Activated gamma-delta T cell treated with anti-CD3 and anti-CD28 coated beads, Interleukin-2, amount 50 U/mL, for 16 hours (primary cell): ENCODE data around the gene CD81.
A peak's percentile ranks its signal among the peaks of the same experiment; 100 is the strongest.
"Not testable (repeated sequence)": the region's sequence is repeated elsewhere in the genome, so short reads cannot be mapped to it uniquely, and the experiment has no call there.

Experiments used
- DNase-seq: peaks from one replicate; pipeline ENCODE4 v3.0.0-alpha.2; 2020; ENCODE audit warnings: low read depth

Gene CD81

DNA sequence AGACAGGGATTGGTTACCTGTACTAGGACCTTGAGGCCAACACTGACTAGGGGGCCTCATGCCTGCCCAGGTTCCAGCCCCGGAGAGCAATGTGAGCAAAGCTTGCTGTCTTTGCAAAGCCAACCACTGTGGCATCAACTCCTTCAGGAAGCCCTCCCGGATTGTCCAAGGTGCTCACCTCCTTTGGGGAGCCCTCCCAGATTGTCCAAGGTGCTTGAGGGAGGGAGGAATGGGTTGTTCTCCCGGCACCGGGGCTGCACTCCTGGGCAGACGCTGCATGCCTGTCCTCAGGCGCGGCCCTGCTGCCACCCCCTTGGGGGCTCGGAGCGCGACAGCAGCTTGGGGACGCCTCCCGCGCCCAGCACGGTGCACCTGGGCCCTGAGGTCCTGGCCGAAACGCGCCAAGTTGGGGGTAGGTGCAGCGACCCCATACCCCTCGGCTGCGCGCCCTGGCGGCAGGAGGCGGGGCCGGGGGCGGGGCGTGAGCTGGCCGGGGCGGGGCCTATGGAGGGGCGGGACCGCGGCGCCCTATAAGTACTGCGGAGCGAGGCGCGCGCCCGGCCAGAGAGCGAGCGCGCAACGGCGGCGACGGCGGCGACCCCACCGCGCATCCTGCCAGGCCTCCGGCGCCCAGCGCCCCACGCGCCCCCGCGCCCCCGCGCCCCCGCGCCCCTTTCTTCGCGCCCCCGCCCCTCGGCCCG, at the start of gene CD81:
TSS of gene CD81 (plus strand) at position 560 of the 701 bp plus-strand sequence. CDS start 240 bp downstream, outside the sequence.
- peak; percentile 55 for DNase-seq

- DNase-seq = no peak
These were observed 49.1 kb upstream of the CD81 start for GRCh38 chr11:2328021-2328420.

GRCh38 chr11:2328656-2329354, 48.3 kb upstream of the CD81 start:
- DNase-seq = no peak

DNA sequence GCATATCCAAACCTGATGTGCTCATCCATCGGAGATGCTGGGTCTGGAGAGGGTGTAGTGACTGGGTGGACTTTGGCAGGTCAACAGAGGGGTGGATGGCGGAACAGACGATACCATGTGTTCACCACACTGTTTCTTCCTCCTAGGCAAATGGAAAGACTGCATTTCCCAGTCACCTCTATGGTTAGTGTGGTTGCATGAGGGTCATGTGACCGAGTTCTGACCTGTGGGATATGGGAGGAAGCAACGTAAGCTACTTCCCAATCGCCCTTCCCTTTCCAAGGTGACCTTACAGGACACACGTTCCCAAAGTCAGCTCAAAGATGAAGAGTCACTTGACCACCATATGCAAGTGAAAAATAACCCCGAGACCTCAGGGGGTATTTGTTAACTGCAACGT, 47.6 kb upstream of the CD81 start:
- no peak for DNase-seq

DNA sequence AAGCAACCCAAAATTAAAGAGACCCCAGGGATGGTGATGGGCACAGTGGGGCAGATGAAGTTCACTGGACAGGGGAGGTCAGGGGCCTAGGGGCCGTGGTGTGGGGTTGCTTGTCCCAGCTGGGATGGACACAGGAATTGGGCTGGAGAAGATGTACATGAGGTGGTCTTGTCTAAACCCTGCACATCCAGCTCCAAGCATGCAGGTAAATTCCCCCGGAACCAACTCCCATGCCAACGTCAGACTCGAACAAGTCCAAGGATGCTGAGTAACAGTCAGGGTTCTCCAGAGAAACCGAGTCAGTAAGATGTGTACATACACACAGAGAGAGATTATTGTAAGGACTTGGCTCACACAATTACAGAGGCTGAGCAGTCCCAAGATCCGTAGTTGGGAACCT, 46.4 kb upstream of the CD81 start:
- no peak for DNase-seq

DNA sequence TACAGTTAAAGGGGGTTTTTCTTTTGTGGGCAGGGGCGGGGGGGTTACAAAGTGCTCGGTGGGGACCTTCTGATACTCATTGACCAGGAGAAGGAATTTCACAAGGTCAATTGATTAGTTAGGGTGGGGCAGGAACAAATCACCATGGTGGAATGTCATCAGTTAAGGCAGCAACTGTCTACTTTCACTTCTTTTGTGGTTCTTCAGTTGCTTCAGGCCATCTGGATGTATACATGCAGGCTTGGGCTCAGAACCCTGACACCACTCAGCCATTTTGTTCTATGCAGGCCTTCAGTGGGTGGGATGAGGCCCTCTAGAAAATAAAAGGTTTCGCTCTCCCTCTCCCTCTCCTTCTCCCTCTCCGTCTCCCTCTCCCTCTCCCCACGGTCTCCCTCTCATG, 45.7 kb upstream of the CD81 start:
- no peak for DNase-seq

GRCh38 chr11:2332569-2332968, 44.5 kb upstream of the CD81 start:
- not testable (repeated sequence) for DNase-seq

GRCh38 chr11:2333486-2334205, 43.5 kb upstream of the CD81 start:
- DNase-seq = not testable (repeated sequence)

DNA sequence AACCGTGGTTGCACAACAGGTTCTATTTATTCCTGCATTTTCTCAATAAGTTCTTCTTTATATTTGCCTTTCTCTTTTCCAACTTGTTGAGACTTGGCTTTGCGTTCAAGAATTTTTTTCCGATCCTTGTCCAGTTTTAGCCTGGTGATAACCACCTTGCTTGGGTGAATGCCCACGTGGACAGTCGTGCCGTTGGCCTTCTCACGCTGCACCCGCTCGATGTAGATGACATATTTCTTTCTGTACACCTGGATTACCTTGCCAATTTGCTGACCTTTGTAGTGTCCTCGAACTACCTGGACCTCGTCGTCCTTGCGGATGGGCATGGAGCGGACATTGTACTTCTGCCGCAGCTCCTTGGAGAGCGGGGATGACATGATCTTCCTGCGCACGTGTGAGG, 41.8 kb upstream of the CD81 start:
- not testable (repeated sequence) for DNase-seq

DNA sequence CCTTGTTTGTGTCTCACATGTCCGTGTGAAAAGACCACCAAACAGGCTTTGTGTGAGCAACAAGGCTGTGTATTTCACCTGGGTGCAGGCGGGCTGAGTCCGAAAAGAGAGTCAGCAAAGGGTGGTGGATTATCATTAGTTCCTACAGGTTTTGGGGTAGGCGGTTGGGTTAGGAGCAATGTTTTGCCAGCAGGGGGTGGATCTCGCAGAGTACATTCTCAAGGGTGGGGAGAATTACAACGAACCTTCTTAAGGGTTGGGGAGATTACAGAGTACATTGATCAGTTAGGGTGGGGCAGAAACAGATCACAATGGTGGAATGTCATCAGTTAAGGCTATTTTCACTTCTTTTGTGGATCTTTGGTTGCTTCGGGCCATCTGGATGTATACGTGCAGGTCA, 38.4 kb upstream of the CD81 start:
- DNase-seq = not testable (repeated sequence)

- DNase-seq = no peak
These were observed 34.6 kb upstream of the CD81 start for GRCh38 chr11:2342557-2342956.

DNA sequence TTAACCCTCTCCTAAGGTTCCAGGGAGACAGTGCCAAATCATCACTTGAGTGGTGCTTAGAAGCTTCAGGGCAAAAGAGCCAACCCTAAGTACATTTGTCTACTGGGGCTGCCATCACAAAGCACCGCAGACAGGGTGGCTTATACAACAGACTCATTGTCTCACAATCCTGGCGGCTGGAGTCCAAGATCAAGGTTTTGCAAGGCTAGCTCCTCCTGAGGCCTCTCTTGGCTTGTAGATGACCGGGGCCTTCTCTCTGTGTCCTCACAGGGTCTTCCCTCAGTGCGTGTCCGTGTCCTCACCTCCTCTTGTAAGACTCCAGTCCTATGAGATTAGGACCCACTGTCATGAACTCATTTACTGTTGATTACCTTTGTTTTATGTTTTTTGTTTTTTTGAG, 34.1 kb upstream of the CD81 start:
- DNase-seq = no peak

- DNase-seq = no peak
These were observed 33.6 kb upstream of the CD81 start for GRCh38 chr11:2343502-2343901.

- DNase-seq = no peak
These were observed 32.1 kb upstream of the CD81 start for GRCh38 chr11:2345050-2345449.

- no peak for DNase-seq
These were observed 31.1 kb upstream of the CD81 start for GRCh38 chr11:2346014-2346413.

- no peak for DNase-seq
These were observed 30.4 kb upstream of the CD81 start for GRCh38 chr11:2346586-2347307.

DNA sequence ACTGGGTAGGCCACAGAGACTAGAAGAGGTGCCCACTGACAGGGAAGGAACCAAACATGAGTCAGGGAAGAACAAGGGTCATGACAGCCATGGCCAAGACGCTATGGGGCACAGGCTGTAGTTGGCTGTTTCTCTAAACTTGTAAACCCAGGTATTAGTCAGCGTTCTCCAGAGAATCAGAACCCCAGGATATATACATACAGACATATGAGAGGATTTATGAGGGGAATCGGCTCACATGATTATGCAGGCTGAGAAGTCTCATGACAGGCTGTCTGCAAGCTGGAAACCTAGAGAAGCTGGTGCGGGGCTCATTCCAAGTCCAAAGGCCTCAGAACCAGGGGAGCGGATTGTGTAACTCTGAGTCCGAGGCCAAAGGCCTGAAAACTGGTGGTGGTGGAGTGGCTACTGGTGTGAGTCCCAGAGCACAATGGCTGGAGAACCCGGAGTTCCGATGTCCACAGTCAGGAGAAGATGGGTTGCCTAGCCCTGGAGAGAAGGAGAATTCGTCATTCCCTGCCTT, 29.7 kb upstream of the CD81 start:
- no peak for DNase-seq

- no peak for DNase-seq
These were observed 28.1 kb upstream of the CD81 start for GRCh38 chr11:2348986-2349385.

DNA sequence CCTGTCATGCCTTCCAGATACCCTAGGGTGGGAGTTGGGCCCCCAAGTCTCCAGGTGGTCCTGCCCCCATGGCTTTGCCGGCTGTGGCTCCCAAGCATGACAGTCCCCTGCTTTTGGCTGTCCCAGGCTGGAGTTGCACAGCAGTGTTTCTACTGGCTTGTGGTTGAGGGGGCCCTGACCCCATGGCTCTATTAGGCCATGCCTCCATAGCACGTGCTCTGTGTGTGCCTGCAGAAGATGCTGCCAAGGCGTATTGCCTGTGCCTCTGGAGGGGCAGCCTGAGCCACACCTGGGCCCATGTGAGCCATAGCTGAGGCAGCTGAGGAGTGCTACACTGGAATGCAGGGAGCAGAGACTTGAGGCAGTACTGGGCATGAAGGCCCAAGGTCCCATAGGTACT, 25.4 kb upstream of the CD81 start:
- no peak for DNase-seq

- DNase-seq = no peak
These were observed 24.7 kb upstream of the CD81 start for GRCh38 chr11:2352420-2352819.

DNA sequence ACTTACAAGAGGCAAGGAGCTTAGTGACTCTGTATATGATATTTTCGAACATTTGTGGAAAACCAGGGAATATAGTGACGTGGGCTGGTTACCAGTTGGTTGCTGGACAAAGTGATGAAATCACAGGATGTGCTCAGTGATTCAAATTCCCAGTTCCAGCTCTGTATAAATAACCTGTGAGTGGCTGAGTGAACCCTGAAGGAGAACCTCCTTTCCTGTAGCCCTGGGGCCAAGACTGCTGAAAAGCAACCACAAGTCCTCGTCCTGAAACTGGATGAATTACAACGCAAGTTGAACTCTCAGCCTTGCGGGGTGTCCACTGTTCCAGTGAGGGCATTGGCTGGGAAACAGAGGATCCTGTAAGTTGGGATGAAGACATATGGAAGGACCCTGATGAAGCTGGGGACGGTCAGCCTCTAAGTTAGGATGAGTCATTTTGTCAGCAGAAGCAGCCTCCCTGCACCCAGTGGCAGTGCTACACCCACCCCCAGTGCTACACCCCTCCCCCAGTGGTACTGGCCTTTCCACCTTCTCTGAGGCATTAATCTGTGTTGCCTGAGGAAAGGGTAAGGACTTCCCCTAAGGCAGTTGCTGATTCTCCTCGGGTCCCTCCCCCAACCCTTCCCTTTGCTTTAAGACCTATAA, 22.0 kb upstream of the CD81 start:
- DNase-seq = no peak

- DNase-seq = no peak
These were observed 19.9 kb upstream of the CD81 start for GRCh38 chr11:2357246-2357645.
